Measurements from ENCODE around the gene HLA-DMA. TPM values are rescaled to one million over a fixed set of nuclear protein-coding genes. Genes with fewer than 3 reads are reported as not detected.

HLA-DMA gene
- total RNA-seq, 1 donor from 2014 or later: 387 TPM

DNA sequence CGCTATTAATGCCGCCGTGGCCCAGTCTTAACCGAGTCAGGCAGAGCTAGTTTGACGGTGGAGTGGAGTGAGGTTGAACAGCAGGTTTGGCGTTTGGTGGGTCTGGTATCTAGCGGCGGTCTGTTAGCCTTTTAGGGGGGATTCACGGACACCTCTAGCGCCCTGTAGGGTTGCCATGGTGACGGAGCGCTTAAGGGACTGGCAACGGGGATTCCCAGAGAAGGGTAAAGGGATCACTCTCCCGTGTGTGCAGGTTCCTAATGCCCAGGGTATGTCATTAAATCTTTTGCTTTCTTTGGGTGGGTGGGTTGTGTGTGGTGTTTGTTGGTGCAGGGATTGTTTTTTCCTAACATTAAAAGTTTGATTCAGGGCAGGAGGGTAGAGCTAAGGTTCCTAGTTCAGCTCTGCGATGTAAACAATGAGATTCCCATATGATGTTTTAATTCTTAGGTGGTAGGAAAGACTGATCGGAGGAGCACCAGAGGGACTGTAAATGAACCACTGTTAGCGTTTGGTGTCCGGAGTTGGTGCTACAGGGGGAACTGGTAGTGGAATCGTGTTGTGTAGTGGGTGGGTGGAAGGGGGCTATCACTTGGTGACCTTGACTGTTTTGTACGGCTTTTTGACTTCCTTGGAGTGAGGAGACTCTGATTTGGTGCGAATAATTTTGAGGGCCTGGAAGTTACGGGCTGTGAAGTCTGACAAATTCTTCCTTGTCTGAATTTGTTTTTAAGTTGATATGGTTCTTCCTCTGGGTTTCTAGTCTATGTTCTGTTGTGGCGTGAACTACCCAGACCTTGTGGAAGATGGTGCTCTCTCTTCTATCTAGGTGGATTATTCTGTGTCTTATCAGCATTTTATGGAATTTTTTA is 20.5 kb upstream of the HLA-DMA start:
- Mint-ChIP-seq H3K27ac (peak overlapping the region; percentile 99), H3K9me3 (no peaks in the 10 kb centered on the region), H3K4me3 (peak overlapping the region; percentile 91), H3K36me3 (ENCODE audit: low read depth) (peaks cover 88% of the 10 kb centered on the region), H3K4me1 (peaks cover 47% of the 10 kb centered on the region), H3K27me3 (no peaks in the 10 kb centered on the region)
- intact Hi-C loops (cut with micrococcal nuclease): loop anchor here (1.0 to 10.0 kb wide), 9 partner anchors 11 to 539 kb away; partner anchors contain the start of genes HLA-DOA, HLA-DQB1, HLA-DRA and TAP2
- TF ChIP-seq CTCF (IDR thresholded peaks at IDR 0.05): no peak
- ChIA-PET POLR2A (interaction anchor here (0.6 to 14.0 kb wide), 34 partner anchors 12 to 1002 kb away, joined by 3 to 1150 read pairs (median 13); partner anchors contain the start of genes B3GALT4, DXO, HLA-DMA and HLA-DMB), CTCF (interaction anchor here (1.0 to 11.4 kb wide), 10 partner anchors 9 to 174 kb away, joined by 3 to 151 read pairs (median 16); partner anchors contain the start of genes HLA-DMA and HLA-DMB)
- DNase-seq (no peak), ATAC-seq (ENCODE audit: low read depth) (no peak)

- ChIA-PET CTCF (interaction anchor here (0.9 to 11.4 kb wide), 15 partner anchors 10 to 134 kb away, joined by 3 to 151 read pairs (median 6); partner anchors contain the start of genes HLA-DMA, HLA-DMB, PSMB9 and TAP1), POLR2A (interaction anchor here (0.5 to 14.0 kb wide), 81 partner anchors 12 to 1698 kb away, joined by 3 to 1150 read pairs (median 7); partner anchors contain the start of genes ATF6B, B3GALT4, CUTA and DXO)
- Mint-ChIP-seq H3K27me3 (no peaks in the 10 kb centered on the region), H3K4me1 (peaks cover 44% of the 10 kb centered on the region), H3K27ac (peak overlapping the region; percentile 99), H3K36me3 (ENCODE audit: low read depth) (peaks cover 82% of the 10 kb centered on the region), H3K9me3 (no peaks in the 10 kb centered on the region), H3K4me3 (peak overlapping the region; percentile 91)
- intact Hi-C loops (cut with micrococcal nuclease): loop anchor here (1.0 to 10.0 kb wide), 9 partner anchors 12 to 538 kb away; partner anchors contain the start of genes HLA-DOA, HLA-DQB1, HLA-DRA and TAP2
- DNase-seq (peak; percentile 57), ATAC-seq (ENCODE audit: low read depth) (no peak)
- no peak for TF ChIP-seq CTCF (IDR thresholded peaks at IDR 0.05)
Measured at GRCh38 chr6:32972353-32973143, 19.7 kb upstream of the HLA-DMA start.

DNA sequence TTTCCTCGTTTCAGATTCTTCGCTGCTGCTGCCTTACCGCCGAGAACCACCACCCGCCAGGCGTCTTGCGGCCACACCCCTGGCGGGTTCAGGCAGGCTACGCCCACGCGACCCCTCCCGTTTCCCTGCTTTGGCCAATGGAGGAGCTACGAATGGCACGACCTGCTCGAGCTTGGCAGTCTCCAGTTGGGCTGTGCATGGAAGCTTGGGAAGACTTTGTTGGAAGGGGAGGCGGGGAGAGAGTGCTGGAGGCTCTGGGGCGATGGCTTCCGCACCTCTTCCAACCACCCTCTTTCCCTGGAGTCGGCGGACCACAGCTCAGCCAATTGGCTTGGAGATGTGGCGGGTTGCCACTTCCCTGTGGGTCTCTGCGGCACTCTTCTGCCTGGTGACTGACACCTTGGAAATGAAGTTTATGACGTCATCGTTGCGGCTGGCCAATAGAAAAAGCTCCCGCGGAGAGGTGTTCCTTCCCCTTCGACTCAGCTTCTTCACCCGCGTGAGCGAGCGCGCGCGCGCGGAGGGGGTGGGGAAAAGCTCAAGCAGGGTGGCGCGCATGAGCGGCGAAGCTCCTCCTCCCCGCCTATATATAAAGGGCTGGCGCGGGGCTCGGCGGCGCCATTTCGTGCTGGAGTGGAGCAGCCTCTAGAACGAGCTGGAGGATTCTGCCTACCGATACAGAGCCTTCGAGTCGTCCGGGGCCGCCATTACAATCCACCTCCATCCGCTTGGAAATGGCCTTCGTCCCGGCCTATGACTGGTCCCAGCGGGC is 18.9 kb upstream of the HLA-DMA start:
- Mint-ChIP-seq H3K36me3 (ENCODE audit: low read depth) (peaks cover 74% of the 10 kb centered on the region), H3K4me3 (peak overlapping the region; percentile 91), H3K4me1 (peaks cover 44% of the 10 kb centered on the region), H3K9me3 (no peaks in the 10 kb centered on the region), H3K27me3 (no peaks in the 10 kb centered on the region), H3K27ac (peak overlapping the region; percentile 99)
- intact Hi-C loops (cut with micrococcal nuclease): loop anchor here (1.0 to 10.0 kb wide), 10 partner anchors 37 to 777 kb away; partner anchors contain the start of genes CUTA, HLA-DOA, HLA-DQB1 and HLA-DRA
- no peak for TF ChIP-seq CTCF (IDR thresholded peaks at IDR 0.05)
- ATAC-seq (ENCODE audit: low read depth) (peak; percentile 47), DNase-seq (peak; percentile 99)
- POLR2A ChIA-PET: interaction anchor here (0.5 to 14.0 kb wide), 91 partner anchors 13 to 1698 kb away, joined by 3 to 1150 read pairs (median 6); partner anchors contain the start of genes ATF6B, B3GALT4, BAG6 and COL11A2
- CTCF ChIA-PET: interaction anchor here (0.6 to 11.4 kb wide), 16 partner anchors 9 to 134 kb away, joined by 3 to 151 read pairs (median 5); partner anchors contain the start of genes HLA-DMA, HLA-DMB, PSMB9 and TAP1

DNA sequence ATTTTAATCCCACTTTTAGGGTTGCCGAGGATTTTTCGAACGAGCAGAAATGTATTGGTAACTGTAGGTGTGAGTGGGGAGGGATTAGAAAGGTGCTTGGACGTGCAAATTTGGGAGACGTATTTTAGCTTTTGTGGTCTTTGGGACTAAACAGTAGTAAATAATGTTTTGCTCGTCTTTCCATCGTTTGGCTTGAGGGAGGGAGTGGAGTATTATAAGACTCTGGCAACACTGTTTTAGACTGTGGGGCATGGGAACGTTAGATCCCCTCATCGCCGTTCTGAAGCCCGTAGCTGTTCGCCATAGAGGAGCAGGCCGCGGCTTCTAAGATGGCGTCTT is 18.3 kb upstream of the HLA-DMA start:
- no peak for TF ChIP-seq CTCF (IDR thresholded peaks at IDR 0.05)
- intact Hi-C loops (cut with micrococcal nuclease): loop anchor here (1.0 to 10.0 kb wide), 7 partner anchors 127 to 776 kb away; partner anchors contain the start of genes CUTA, HLA-DQB1, HLA-DRA and PSMB8
- POLR2A ChIA-PET: interaction anchor here (0.5 to 14.0 kb wide), 68 partner anchors 14 to 1411 kb away, joined by 3 to 1150 read pairs (median 10); partner anchors contain the start of genes B3GALT4, BAG6, COL11A2 and CUTA
- peak overlapping the region; percentile 99 for H3K27ac Mint-ChIP-seq
- H3K4me1 Mint-ChIP-seq: peaks cover 44% of the 10 kb centered on the region
- DNase-seq: no peak
- H3K4me3 Mint-ChIP-seq: peak overlapping the region; percentile 91
- CTCF ChIA-PET: interaction anchor here (0.8 to 11.4 kb wide), 13 partner anchors 8 to 133 kb away, joined by 3 to 151 read pairs (median 6); partner anchors contain the start of genes HLA-DMA, HLA-DMB and TAP2
- H3K27me3 Mint-ChIP-seq: no peaks in the 10 kb centered on the region
- H3K36me3 Mint-ChIP-seq (ENCODE audit: low read depth): peaks cover 69% of the 10 kb centered on the region
- no peak for ATAC-seq (ENCODE audit: low read depth)
- no peaks in the 10 kb centered on the region for H3K9me3 Mint-ChIP-seq
